HG02981 (cell line): ENCODE measurements around the gene AP5Z1.
"Not testable (repeated sequence)": the region's sequence is repeated elsewhere in the genome, so short reads cannot be mapped to it uniquely, and the experiment has no call there.

Experiments
- ATAC-seq: cut with Tn5 transposase; IDR thresholded peaks from one replicate; pipeline ENCODE4 v1.9.1; 2021; ENCODE audit warnings: mild to moderate bottlenecking, moderate library complexity; ENCODE audit not compliant: unreplicated experiment

AP5Z1 gene

GRCh38 chr7:4787541-4787940 is 12.1 kb downstream of the AP5Z1 start:
- no peak for ATAC-seq

GRCh38 chr7:4787947-4788626 is 12.7 kb downstream of the AP5Z1 start:
- ATAC-seq: no peak

GRCh38 chr7:4788627-4789189 is 13.3 kb downstream of the AP5Z1 start:
- no peak for ATAC-seq

- ATAC-seq: no peak
Observed at GRCh38 chr7:4789194-4790077, 14.0 kb downstream of the AP5Z1 start.

DNA sequence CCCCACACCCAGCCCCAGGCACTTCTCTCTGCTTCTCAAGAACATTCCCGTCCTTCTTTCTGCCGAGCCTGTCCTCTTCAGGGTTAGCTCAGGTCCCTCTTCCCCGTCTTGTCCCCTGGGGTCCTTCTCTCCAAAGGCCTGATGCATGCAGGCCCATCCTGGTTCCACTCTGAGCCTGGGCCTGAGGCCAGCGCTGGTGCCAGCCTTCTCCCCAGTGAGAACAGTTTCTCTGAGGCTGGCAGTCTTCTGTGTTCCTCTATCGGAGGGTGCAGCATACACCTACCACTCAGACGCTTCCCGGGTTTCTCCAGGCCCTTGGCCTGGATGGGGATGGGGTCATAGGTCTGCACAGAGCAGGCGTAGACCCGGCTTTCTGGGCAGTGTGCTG is 14.6 kb downstream of the AP5Z1 start:
- ATAC-seq: no peak

DNA sequence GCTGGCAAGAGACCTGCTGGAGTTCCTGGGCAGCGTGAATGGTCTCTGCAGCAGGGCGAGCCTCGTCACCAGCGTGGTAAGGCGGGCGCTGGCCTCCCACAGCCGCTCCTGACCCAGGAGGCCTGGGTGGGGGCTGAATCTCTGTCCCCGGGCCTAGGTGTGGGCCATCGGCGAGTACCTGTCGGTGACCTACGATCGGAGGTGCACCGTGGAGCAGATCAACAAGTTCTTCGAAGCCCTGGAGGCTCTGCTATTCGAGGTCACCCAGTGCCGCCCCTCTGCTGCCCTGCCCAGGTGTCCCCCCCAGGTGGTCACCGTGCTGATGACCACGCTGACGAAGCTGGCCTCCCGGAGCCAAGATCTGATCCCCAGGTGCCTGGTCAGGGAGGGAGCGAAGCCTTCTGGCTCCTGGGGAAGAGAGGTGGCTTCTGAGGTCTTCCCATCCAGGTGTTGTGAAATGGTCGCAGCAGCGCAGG is 15.1 kb downstream of the AP5Z1 start:
- no peak for ATAC-seq

DNA sequence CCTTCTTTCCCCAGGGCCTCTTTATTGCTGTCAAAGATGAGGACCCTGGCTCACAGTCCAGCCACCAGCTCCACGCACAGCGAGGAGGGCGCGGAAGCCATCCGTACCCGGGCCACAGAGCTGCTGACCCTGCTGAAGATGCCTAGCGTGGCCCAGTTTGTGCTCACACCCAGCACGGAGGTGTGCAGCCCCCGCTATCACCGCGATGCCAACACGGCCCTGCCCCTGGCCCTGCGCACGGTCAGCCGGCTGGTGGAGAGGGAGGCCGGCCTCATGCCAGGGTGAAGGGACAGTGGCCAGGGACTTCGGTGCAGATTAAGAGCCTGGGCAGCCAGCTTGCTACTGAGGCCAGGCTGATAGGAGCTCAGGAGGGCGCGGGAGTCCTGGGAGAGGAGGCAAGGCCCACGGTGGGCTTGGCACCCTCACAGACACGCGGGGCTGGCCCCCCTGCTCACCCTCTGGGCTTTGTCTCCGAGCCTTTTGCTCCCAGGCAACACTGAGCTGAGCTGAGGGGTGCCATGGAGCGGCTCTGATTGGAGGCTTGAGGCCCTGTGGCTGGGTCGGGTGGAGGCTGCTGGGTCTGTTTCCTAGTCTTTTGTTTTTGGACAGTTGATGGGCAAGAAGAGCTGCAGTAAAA is 15.8 kb downstream of the AP5Z1 start:
- no peak for ATAC-seq

GRCh38 chr7:4791738-4792536 is 16.5 kb downstream of the AP5Z1 start:
- peak; percentile 70 for ATAC-seq

GRCh38 chr7:4792537-4793126 is 17.2 kb downstream of the AP5Z1 start:
- ATAC-seq: peak; percentile 11

DNA sequence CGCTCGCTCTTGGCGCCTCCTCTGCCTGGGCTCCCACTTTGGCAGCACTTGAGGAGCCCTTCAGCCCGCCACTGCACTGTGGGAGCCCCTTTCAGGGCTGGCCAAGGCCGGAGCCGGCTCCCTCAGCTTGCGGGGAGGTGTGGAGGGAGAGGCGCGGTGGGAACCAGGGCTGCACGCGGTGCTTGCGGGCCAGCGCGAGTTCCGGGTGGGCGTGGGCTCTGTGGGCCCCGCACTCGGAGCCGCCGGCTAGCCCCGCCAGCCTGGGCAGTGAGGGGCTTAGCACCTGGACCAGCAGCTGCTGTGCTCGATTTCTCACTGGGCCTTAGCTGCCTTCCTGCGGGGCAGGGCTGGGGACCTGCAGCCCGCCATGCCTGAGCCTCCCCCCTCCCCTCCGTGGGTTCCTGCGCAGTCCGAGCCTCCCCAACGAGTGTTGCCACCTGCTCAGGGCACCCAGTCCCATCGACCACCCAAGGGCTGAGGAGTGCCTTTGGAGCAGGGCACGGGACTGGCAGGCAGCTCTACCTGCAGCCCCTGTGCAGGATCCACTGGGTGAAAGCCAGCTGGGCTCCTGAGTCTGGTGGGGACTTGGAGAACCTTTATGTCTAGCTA is 18.1 kb downstream of the AP5Z1 start:
- not testable (repeated sequence) for ATAC-seq

DNA sequence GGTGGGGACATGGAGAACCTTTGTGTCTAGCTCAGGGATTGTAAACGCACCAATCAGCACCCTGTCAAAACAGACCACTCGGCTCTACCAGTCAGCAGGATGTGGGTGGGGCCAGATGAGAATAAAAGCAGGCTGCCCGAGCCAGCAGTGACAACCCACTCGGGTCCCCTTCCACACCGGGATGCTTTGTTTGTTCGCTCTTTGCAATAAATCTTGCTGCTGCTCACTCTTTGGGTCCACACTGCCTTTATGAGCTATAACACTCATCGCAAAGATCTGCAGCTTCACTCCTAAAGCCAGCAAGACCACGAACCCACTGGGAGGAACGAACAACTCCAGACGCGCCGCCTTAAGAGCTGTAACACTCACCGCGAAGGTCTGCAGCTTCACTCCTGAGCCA is 18.7 kb downstream of the AP5Z1 start:
- ATAC-seq: not testable (repeated sequence)

DNA sequence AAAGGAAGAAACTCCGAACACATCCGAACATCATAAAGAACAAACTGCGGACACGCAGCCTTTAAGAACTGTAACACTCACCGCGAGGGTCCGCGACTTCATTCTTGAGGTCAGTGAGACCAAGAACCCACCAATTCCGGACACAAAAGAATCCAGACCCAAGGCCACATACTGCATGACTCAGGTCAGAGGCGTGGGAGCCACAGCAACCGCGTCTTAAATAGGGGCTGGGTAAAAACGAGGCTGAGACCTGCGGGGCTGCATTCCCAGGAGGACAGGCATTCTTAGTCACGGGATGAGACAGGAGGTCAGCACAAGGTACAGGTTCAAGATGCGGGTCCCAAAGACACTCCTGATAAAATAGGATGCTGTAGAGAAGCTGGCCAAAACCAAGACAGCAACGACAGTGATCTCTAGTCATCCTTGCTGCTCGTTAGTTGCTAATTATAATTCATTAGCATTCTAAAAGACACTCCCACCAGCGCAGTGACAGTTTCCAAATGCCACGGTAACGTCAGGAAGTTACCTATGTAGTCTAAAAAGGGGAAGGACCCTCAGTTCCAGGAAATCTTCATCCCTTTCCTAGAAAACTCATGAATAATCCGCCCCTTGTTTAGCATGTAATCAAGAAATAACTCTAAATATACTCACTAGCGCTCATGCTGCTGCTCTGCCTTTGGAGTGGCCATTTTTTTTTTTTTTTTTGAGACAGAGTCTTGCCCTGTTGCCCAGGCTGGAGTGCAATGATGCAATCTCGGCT is 19.3 kb downstream of the AP5Z1 start:
- ATAC-seq: no peak

- no peak for ATAC-seq
Observed at GRCh38 chr7:4796453-4796852, 21.0 kb downstream of the AP5Z1 start.

DNA sequence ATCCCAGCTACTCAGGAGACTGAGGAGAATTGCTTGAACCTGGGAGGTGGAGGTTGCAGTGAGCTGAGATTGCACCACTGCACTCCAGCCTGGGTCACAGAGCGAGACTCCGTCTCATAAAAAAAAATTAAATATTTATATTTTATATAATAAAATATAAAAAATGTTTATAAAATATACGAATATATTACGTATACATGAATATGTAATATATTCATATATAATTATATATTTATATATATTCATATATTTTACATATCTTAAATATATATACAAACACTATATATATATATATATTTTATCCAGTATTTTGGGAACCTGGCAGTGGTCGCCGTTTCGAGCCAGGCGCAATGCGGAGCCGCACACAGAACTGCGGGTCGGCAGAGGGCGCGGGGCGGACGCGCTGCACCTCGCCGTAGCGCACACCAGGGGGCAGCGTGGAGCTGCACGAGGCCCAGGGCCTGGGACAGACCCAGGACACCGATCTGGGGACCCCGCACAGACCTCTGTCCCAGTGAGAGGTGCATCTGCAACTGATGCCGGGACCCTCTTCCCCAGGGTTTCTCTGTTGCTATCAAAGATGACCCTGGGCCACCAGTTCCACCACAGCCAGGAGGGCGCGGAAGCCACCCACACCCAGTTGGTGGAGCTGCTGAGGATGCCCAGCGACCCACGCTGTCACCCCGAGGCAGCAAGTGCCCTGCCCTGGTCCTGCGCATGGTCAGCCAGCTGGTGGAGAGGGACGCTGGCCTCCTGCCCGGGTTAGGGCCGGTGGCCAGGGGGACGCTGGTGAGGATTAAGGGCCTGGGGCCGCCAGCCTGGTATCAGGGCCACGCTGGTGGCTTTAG is 22.7 kb downstream of the AP5Z1 start:
- peak; percentile 70 for ATAC-seq

- no peak for ATAC-seq
Observed at GRCh38 chr7:4798706-4799235, 23.3 kb downstream of the AP5Z1 start.

GRCh38 chr7:4799508-4800268 is 24.3 kb downstream of the AP5Z1 start:
- no peak for ATAC-seq

GRCh38 chr7:4800487-4800886 is 25.1 kb downstream of the AP5Z1 start:
- no peak for ATAC-seq
